Activated gamma-delta T cell (primary cell): ENCODE data around the gene CRTC1.
"Not testable (repeated sequence)": the region's sequence is repeated elsewhere in the genome, so short reads cannot be mapped to it uniquely, and the experiment has no call there.

ENCODE experiments used
- DNase-seq: peaks from one replicate; lab custom pipeline; 2025; lab: John Stamatoyannopoulos, UW

The CRTC1 gene

DNA sequence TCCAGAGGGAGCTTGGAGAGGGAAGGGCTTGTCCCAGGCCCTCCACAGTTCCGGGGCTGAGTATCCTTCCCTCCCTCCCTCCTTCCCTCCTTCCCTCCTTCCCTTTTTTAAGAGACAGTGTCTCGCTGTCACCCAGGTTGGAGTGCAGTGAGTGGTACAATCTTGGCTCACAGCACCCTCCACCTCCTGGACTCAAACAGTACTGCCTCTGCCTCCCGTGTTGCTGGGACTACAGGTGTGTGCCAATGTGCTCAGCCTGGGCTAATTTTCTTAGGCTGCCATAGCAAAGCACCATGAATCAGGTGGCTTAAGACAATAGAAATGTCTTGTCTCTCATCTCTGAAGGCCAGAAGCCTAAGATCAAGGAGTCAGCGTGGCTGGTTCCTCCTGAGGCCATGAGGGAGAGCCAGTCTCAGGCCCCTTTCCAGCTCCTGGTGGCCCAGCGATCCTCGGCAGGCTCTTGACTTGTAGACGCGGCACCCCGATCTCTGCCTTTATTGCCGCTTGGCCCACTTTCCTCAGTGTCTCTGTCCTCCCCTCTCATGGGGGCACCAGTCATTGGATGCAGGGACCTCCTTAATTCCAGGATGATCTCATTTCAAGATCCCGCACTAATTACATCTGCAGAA lies 47.5 kb downstream of the CRTC1 start:
- no peak for DNase-seq

DNA sequence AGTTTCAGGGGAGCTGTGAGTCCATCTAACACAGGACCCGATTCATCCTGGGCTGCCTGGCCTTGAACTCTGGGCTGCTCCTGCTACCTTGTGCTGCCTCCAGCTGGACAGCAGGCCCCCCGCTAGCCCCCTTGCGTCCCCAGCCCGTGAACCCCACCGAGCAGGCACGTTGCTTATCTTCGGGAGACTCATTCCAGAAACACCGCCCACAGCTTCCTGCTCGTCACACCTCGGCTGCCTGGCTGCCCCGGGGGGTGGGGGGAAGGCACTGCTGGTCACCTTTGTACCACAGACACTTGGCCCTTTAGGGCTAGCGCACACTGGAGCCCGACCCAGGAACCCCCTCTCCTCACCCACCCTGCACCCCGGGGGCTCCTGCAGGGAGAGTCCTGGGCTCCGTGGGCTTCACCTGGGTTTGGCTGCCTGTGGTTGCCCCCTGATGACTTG lies 48.1 kb downstream of the CRTC1 start:
- DNase-seq = no peak

DNA sequence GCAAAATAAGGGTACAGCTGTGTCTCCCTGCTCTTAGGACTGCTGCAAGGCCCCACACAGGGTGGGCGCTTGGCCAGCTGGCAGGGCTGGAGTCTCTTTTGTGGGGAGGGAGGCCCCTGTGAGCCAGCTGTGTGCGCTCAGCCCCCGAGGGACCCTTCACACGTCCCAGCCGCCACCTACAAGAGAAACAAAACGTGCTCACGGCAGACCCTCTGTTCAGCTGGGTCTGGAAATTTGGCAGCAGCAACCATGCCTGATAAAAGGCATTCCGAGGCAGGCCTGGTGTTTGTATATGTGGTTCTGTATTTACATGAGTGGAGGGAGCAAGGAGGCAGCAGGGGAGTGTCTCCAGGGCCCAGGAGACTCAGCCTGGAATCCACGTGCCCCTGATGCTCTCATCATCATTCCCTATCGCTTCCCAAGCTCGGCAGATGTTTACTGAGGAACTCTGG lies 49.7 kb downstream of the CRTC1 start:
- DNase-seq = no peak

DNA sequence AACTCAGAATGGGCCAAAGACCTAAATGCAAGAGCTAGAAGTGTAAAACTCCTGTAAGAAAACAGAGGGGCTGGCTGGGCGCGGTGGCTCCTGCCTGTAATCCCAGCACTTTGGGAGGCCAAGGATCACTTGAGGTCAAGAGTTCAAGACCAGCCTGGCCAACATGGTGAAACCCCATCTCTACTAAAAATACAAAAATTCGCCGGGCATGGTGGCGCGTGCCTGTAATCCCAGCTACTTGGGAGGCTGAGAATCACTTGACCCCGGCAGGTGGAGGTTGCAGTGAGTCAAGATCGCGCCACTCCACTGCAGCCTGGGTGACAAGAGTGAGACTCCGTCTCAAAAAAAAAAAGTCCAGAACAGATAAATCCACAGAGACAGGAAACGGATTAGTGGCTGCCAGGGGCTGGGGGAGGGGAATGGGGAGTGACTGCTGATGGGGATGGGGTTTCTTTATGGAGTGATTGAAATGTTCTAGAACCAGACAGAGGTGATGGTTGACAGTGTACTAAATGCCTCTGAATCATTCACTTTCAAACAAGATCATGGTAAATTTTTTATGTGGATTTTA lies 50.4 kb downstream of the CRTC1 start:
- not testable (repeated sequence) for DNase-seq

DNA sequence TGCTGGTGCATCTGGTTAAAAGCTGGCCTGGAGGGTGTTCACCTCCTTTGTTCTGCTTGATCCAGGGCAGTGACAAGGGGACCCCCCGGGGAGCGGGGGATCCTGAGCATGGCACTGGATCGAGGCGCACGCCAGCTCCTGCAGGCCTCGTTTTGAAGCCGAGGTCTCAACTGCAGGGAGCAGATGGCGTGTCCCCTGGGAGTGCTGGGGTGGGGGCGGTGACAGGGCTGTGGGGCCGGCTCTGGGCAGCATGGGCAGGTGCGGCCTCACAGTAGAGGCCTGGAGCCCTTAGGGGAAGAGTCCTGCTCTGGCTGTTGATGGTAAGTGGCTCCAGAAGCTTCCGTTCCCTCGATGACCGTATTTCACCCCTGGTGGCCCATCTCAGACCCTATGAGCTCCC lies 51.8 kb downstream of the CRTC1 start:
- no peak for DNase-seq

DNA sequence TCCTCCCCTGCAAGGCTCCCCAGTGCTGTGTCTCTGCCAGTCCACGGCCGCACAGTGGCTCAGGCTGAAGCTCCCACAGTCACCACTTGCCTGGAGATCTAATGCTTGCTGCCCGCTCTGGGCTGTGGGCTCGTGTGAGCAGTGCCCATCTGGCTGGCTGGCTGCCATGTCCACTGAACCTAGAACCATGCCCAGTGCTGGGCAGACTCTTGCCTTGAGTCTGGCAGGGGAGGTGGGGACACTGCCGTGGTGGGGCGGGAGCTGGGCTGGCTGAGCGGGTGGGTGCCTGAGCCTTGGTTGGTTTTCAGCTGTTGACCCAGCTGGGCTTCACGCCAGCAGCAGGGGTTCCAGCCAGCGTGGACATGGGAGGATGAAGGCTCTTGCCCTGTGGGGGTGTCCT lies 52.3 kb downstream of the CRTC1 start:
- DNase-seq = no peak

DNA sequence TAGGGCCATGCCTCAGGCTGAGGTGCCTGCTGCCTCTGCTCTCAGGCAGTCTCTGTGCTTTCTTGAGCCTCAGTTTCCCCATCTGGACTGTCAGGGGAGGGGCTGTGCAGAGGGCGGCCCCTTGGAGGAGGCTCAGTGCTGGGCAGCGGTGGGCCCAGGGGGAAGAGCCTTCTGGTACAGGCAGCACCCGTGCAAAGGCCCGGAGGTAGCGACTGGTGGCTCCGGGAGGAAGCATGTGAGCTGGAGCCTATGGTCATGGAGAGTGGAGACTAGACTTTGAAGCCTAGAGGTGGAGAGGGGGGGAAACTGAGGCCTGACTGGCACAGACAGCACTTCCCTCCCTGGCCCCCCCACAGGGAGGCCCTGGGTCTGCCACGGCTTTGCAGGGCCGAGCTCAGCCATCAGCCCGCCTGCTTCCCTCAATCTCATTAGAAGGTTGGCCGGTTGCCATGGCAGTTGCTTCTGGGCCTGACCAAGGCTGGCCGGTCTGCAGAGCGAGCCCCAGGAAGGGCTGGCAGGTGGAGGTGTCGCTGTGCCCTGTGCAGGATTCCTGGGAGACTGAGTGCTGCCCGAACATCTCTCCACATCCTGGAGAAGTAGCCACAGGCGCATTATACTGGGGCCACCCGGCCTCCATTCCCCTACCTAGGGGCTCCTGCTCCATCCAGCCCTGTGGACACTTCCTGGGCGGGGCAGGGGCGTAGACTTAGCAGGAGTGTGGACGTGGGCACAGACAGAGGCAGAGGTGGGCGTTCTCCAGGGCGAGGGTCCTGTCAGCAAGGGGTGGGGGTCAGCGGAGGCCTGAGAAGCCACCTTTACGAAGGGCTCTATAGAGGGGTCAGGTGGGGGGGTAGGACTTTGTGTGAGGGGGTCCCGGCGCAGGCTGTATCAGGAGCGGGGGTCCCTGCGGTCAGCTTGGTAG lies 53.2 kb downstream of the CRTC1 start:
- DNase-seq = no peak

DNA sequence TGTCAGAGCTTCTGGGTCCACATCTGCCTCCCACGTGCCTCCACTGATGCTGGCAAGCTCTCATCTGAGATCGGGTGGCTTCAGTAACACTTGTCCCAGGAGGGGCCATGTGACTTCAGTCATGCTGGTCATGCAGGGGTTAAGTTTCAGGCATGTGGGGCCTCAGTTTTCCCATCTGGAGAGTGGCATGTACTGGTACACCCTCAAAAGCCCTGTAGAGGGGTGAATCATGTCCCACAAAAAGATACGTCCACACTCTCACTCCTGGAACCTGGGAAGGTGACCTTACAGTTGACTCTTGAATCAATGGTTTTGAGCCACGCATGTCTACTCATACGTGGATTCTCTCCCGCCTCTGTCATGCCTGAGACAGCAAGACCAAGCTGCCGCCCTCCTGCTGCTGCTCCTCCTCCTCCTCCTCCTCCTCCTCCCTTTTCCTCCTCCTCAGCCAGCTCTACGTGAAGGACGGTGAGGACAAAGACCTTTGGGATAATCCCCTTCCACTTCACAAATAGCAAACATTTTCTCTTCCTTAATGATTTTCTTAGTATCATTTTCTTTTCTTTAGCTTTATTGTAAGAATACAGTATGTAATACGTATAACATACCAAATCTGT lies 54.0 kb downstream of the CRTC1 start:
- DNase-seq = no peak

DNA sequence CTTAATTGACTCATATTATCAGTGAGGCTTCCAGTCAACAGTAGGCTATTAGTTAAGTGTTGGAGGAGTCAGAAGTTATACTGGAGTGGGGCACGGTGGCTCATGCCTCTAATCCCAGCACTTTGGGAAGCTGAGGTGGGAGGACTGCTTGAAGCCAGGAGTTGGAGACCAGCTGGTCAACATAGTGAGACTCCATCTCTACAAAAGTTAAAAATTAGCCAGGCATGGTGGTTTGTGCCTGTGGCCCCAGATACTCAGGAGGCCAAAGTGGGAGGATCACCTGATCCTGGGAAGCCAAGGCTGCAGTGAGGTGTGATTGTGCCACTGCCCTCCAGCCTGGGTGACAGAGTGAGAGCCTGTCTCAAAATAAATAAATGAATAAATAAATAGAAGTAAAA lies 54.5 kb downstream of the CRTC1 start:
- DNase-seq = no peak

DNA sequence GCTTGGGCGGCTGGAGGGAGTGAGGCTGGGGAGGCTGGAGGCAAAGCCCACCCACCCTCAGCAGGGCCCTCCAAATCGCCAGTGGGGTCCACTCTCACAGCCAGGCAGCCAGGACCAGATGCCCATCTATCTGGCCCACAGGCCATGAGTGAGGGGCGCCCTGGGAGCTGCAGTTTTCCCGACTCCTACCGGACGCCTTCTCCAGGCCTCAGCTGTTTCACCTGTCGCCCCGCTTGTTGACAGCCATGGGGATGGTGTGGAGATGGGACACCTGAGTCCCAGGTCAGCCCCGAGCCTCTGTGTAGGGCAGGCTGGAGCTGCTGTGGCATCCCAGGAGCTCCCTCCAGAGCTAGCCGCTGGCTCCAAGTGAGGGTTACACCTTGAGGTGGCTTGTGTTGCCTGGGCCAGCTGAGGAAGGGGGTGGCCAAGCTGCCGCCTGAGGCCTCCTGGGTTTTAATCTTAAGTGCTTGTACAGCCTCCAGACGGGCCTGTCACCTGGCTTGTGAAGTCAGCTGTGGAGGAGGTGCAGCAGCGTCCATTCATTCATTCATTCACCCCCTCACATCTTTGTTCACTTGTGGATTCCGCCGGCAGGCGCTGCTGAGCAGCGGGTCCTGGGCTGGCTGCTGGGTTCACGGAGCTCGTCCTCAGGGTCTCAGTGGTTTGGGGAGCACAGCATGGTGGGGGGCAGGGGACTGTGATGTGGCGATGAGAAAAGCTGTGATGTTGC lies 55.6 kb downstream of the CRTC1 start:
- no peak for DNase-seq

DNA sequence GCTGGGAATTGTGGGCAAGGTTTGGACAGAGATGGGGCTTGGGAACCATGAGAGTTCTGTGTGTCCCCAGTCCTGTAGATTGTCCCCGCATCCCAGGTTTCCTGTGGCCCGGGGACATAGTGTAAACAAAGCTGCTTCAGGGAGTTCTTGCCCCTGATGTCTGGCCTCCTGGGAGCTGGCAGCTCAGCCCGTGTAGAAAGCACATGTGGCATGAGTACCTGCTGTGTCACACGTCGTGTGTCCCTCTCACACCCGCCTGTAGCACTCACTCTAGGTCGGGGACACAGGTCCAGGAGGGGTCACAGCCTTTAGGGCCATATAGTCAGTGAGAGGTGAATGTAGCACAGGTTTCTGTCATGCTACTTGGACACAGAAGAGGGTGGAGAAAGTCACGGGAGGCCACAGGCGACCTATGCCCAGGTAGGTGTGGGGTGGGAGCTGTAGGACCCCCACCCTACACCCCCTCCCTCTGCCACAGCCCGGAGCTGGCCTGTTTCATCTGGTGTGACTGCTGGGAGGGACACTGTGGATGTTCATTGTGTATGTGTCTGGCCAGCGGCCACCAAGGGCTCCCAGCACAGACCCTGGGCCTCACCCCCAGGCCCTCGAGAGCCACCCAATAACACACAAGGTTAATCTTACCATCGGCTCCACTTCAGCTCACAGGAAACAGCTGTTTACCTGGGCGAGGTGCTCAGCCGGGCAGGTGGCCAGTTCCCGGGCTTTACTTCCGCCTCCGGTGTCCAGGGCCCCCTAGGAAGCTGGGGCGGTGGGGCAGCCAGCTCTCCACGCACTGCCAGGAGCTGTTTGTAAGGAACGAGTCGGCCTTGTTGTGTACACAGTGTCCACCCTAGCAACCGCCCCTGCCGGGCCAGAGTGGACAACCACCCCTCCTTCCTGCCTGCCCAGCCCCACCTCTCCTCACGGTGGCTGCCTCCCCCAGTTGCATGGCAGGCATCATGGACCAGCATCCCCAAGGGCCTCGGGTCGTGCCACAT lies 57.9 kb downstream of the CRTC1 start:
- no peak for DNase-seq

DNA sequence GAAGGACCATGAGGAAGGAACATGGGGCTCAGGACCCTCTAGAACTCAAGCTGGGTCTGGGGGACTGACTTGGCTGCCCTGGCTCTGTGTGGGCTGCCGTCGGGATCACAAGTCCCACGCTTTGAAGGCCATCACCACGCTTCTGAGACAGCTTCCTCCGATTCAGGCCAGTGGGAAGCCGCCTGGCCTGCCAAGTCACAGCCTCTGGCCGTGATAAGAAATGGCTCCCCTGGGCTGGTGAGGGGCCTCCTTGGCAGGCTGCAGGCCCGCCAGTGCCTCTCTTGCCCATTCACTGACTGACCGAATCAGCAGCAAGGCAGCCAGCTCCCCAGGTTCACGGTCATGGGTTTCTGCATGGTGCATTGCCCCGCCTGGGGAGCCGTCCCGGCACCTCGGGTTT lies 58.8 kb downstream of the CRTC1 start:
- no peak for DNase-seq

DNA sequence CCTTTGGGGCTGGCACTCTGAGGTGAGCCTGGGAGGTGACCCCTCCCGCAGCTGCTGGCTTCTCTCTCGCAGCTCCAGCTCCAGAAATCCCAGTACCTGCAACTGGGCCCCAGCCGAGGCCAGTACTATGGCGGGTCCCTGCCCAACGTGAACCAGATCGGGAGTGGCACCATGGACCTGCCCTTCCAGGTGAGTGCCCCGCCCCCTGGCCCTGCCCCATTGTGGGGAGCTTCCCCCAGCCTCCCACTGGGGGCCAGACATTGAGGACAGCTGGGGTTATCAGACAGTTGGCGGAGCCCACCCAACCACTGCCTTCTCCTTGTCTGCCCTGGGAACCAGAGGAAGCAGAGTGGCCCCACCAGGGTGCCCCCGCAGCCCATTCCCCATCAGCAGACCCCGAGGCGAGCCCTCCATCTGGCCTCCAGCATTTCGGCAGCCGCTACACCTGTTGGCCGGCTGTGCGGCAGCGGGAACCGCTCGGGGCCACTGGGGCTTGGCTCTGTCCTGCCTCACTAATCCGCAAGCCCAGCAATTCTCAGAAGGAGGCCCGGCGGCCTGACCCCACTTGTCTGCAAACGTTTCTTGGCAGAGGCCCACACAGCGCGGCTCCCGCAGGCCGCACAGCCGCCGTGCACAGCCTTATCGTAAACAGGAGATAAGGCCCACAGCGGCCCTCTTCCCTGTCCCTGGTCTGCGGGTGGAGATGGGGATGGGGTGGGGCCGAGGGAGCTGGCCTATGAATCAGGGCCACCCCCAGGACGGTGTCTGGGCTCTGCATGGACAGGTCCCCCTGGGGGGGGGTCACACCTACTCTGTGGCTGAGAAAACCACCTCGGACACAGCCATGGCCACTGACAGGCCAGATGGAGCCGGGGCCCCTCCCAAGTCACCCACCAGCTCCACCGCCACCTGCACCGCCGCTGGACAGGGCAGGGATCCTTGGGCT lies 59.6 kb downstream of the CRTC1 start:
- no peak for DNase-seq

DNA sequence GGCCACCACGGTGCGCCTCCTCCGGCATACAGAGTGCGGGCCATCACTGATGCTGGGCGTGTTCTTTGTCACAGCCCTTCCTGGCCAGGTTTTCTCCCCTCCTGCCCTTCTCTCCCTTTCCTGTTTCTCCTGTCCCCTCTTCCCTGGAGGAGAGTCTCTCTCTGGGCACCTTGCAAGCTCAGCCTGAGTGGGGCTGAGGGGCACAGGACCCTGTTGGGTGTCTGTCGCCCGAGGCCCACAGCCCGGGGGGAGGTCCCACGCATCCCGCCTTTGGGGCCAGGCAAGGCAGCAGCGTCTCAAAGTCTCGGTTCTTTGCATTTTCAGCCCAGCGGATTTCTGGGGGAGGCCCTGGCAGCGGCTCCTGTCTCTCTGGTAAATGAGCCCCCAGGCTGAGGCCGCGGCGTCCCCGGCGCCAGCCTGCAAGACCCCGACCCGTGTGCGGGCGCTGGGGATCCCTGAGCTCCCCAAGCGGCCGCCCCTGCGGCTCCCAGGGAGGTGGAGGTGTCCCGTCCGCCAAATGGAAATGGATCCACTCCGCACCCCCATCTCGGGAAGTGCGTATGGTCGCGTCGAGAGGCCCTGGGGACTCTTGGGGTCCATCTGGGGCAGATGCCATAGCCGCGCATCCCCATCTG lies 60.4 kb downstream of the CRTC1 start:
- no peak for DNase-seq

DNA sequence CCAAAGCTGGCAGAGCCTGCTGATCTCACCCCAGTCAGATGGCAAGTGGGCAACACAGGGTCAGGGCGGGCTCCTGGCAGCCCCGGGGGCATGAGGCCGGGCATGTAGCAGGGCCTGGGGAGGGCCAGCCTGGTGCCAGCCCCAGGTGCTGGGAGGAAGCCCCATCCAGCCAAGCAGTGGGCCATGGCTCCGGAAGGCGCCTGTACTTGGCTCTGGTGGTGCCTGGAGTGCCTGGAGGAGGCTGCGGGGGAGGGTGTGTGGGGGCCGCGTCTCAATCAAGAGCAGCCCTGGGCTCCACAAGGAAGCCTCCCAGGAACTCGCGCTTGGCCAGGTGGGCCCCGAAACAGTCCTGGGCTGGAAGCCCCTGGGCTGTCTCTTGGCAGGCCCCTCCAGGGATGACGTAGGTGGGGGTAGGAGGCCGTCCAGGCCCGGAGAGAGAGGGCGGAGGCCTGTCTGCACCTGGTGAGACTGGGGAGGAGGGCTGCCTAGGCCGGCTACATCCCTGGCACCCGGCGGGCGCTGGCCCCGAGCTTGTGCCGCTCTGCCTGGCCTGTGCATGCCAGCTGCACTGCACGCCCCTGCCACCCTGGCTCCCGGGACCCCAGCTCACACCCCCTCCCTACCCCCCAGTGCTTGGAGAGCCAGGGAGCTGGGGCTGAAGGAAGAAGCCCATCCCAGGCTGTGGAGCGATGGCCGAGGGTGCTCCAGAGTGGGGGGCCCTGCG lies 61.7 kb downstream of the CRTC1 start:
- DNase-seq = no peak

DNA sequence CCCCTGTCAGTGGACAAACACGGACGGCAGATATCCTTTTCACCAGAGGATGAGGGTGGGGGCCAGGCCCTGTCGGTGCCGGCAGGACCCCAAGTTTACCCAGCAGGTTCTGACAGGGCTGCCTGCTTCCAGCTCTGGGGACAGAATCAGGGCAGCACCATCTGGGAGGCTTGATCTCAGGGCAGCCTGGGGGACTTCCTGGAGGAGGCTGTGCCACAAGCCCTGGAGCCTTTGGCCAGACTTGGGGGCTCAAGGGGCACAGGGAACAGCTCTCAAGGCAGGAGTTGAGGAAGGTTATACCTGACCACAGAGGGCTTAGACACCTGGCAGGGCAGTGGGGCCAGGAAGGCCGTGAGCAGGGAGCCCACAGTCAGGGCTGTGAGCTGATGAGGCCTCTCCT lies 62.5 kb downstream of the CRTC1 start:
- no peak for DNase-seq

DNA sequence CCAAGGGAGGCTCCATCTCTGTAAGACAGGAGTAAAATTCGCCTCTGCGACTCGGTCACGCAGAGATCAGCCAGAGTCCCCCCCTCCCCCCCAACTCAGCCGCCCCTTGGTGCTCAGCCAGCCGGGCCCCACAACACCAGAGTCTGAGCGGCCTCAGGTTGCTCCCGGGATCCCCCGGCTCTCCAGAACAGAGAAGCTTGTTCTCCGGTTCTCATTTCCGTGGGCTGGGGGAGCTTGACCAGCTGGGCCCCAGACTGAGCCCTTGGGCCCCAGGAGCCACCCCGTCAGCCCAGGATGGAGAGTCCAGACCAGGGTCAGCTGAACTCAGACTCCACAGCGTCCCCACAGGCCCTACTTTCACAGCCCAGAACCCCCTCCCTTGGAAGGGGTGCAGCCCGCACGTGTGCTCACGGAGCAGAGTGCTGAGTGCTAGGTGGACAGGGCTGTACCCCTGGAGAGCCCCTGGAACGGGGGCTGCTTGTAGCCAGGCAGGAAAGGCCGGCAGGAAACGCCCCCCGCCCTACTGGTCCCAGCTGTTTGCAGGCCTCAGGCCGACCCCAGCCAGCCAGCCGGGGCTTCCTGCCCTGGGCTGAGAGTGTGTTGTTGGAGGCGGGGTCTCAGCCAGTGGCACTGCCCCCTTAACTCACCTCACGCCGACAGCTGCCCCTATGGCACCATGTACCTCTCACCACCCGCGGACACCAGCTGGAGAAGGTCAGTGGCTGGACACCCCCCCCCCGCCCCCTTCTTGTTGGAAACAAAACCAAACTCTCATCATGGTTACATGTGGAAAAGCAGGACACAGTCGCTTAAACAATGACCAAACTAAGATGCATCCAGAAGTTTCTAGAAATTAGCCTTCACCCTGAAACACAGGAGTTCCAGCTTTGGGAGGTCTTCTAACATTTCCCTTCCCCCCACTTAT lies 63.2 kb downstream of the CRTC1 start:
- no peak for DNase-seq
